HEK293 (cell line): ENCODE results near the gene AMER2.

Experiments
- CTCF ChIA-PET: fragments of 350-600 bp; formaldehyde crosslinking; extraction: SDS; loops from one replicate; lab custom pipeline; 2021; ENCODE audit warnings: antibody characterized with exemption; lab: Yijun Ruan, JAX
- POLR2A ChIA-PET: fragments of 300-600 bp; formaldehyde crosslinking; extraction: SDS; loops from one replicate; lab custom pipeline; 2020; ENCODE audit warnings: antibody characterized with exemption, inconsistent platforms; lab: Yijun Ruan, JAX
- H3K27ac ChIP-seq: fragments of 200-500 bp; sonication (Bioruptor generic); 2 replicates; pipeline ENCODE4 v1.5.1; 2014; ENCODE audit warnings: low read depth, low read length, control low read depth, inconsistent platforms; ENCODE audit errors: extremely low read depth
- H3K36me3 ChIP-seq, 2 experiments: fragments of 200-500 bp in 1 of 2; sonication (Bioruptor generic) in 1 of 2; 1 replicate in 1 of 2; 2 replicates in 1 of 2; pipeline ENCODE4 v1.5.1; 2014 to 2017; ENCODE audit warnings: inconsistent platforms in 2 of 2, low read length in 2 of 2; ENCODE audit not compliant: control insufficient read depth in 2 of 2, insufficient read depth in 1 of 2
- H3K4me1 ChIP-seq: fragments of 200-500 bp; sonication (Bioruptor generic); 2 replicates; pipeline ENCODE4 v1.5.1; 2014; ENCODE audit warnings: mild to moderate bottlenecking, low read length, inconsistent platforms; ENCODE audit not compliant: control insufficient read depth, insufficient read depth
- H3K4me3 ChIP-seq: 2 replicates; pipeline ENCODE4 v1.5.1; 2011; ENCODE audit warnings: low read depth, mild to moderate bottlenecking, control low read depth, low read length, moderate library complexity
- H3K9me3 ChIP-seq: fragments of 200-500 bp; sonication (Bioruptor generic); 2 replicates; pipeline ENCODE4 v1.5.1; 2014; ENCODE audit warnings: low read depth, low read length, inconsistent platforms; ENCODE audit not compliant: control insufficient read depth, insufficient read depth
- BCL11A ChIP-seq: fragments of 450-650 bp; formaldehyde crosslinking; IDR thresholded peaks from 2 replicates; pipeline ENCODE4 v1.5.1; 2016; ENCODE audit warnings: low read depth, missing biosample characterization, missing genetic modification characterization
- ELK4 ChIP-seq: IDR thresholded peaks from 2 replicates; pipeline ENCODE4 v1.6.1; 2011; ENCODE audit warnings: mild to moderate bottlenecking, low read depth, low read length, borderline replicate concordance
- GLIS2 ChIP-seq: fragments of 450-650 bp; formaldehyde crosslinking; IDR thresholded peaks from 2 replicates; pipeline ENCODE4 v1.5.1; 2016; ENCODE audit warnings: missing biosample characterization, missing genetic modification characterization
- KLF1 ChIP-seq: fragments of 450-650 bp; formaldehyde crosslinking; IDR thresholded peaks from 2 replicates; pipeline ENCODE4 v1.5.1; 2016; ENCODE audit warnings: missing biosample characterization, missing genetic modification characterization
- MEIS1 ChIP-seq: sonication (generic); formaldehyde crosslinking; IDR thresholded peaks from 2 replicates; pipeline ENCODE4 v1.8.1; 2022; ENCODE audit warnings: missing genetic modification reagents, mild to moderate bottlenecking, borderline replicate concordance
- PRDM10 ChIP-seq: fragments of 450-650 bp; formaldehyde crosslinking; IDR thresholded peaks from 2 replicates; pipeline ENCODE4 v1.5.1; 2016; ENCODE audit warnings: missing biosample characterization, missing genetic modification characterization
- SALL2 ChIP-seq: fragments of 450-650 bp; formaldehyde crosslinking; IDR thresholded peaks from 2 replicates; pipeline ENCODE4 v1.5.0; 2017; ENCODE audit warnings: missing biosample characterization, mild to moderate bottlenecking, missing genetic modification characterization, borderline replicate concordance
- SETDB1 ChIP-seq: IDR thresholded peaks from one replicate; pipeline ENCODE4 v1.6.1; 2017; ENCODE audit warnings: mild to moderate bottlenecking, low read length, moderate library complexity, mixed read lengths; ENCODE audit not compliant: insufficient read length
- SP3 ChIP-seq: fragments of 450-650 bp; formaldehyde crosslinking; IDR thresholded peaks from 2 replicates; pipeline ENCODE4 v1.5.1; 2016; ENCODE audit warnings: missing biosample characterization, missing genetic modification characterization
- ZIC2 ChIP-seq: fragments of 450-650 bp; formaldehyde crosslinking; IDR thresholded peaks from 2 replicates; pipeline ENCODE4 v1.5.1; 2016; ENCODE audit warnings: missing biosample characterization, missing genetic modification characterization
- ZNF10 ChIP-seq: fragments of 450-650 bp; formaldehyde crosslinking; IDR thresholded peaks from 2 replicates; pipeline ENCODE4 v1.5.1; 2017; ENCODE audit warnings: missing biosample characterization, missing genetic modification characterization
- ZNF18 ChIP-seq: fragments of 450-650 bp; formaldehyde crosslinking; IDR thresholded peaks from 2 replicates; pipeline ENCODE4 v1.5.1; 2016; ENCODE audit warnings: missing biosample characterization, missing genetic modification characterization
- ZNF221 ChIP-seq: fragments of 450-650 bp; formaldehyde crosslinking; IDR thresholded peaks from 2 replicates; pipeline ENCODE4 v1.5.1; 2017; ENCODE audit warnings: missing biosample characterization, missing genetic modification characterization, borderline replicate concordance
- ZNF23 ChIP-seq: fragments of 450-650 bp; formaldehyde crosslinking; IDR thresholded peaks from 2 replicates; pipeline ENCODE4 v1.5.1; 2016; ENCODE audit warnings: missing biosample characterization, missing genetic modification characterization, borderline replicate concordance
- ZNF37A ChIP-seq: fragments of 450-650 bp; IDR thresholded peaks from 2 replicates; pipeline ENCODE4 v1.5.1; 2018; ENCODE audit warnings: missing biosample characterization, missing genetic modification characterization
- ZNF394 ChIP-seq: fragments of 450-650 bp; formaldehyde crosslinking; IDR thresholded peaks from 2 replicates; pipeline ENCODE4 v1.5.1; 2016; ENCODE audit warnings: missing biosample characterization, missing genetic modification characterization, mild to moderate bottlenecking, moderate library complexity, borderline replicate concordance
- ZNF404 ChIP-seq: fragments of 450-650 bp; formaldehyde crosslinking; IDR thresholded peaks from 2 replicates; pipeline ENCODE4 v1.5.1; 2017; ENCODE audit warnings: missing biosample characterization, missing genetic modification characterization
- ZNF521 ChIP-seq: fragments of 450-650 bp; formaldehyde crosslinking; IDR thresholded peaks from 2 replicates; pipeline ENCODE4 v1.5.1; 2017; ENCODE audit warnings: missing biosample characterization, mild to moderate bottlenecking, missing genetic modification characterization
- ZNF530 ChIP-seq: fragments of 450-650 bp; formaldehyde crosslinking; IDR thresholded peaks from 2 replicates; pipeline ENCODE4 v1.5.1; 2016; ENCODE audit warnings: low read depth, missing biosample characterization, missing genetic modification characterization
- ZNF544 ChIP-seq: fragments of 450-650 bp; formaldehyde crosslinking; IDR thresholded peaks from 2 replicates; pipeline ENCODE4 v1.5.0; 2017; ENCODE audit warnings: missing biosample characterization, missing genetic modification characterization
- ZNF600 ChIP-seq: fragments of 450-650 bp; formaldehyde crosslinking; IDR thresholded peaks from 2 replicates; pipeline ENCODE4 v1.5.1; 2016; ENCODE audit warnings: missing biosample characterization, missing genetic modification characterization
- ZNF610 ChIP-seq: fragments of 450-650 bp; formaldehyde crosslinking; IDR thresholded peaks from 2 replicates; pipeline ENCODE4 v1.5.1; 2016; ENCODE audit warnings: missing biosample characterization, missing genetic modification characterization, borderline replicate concordance
- ZNF776 ChIP-seq: fragments of 450-650 bp; formaldehyde crosslinking; IDR thresholded peaks from 2 replicates; pipeline ENCODE4 v1.5.0; 2017; ENCODE audit warnings: missing biosample characterization, missing genetic modification characterization, borderline replicate concordance
- ZNF785 ChIP-seq: fragments of 450-650 bp; formaldehyde crosslinking; IDR thresholded peaks from 2 replicates; pipeline ENCODE4 v1.5.1; 2016; ENCODE audit warnings: missing biosample characterization, missing genetic modification characterization
- ZSCAN30 ChIP-seq: fragments of 450-650 bp; IDR thresholded peaks from 2 replicates; pipeline ENCODE4 v1.5.1; 2018; ENCODE audit warnings: missing biosample characterization, mild to moderate bottlenecking, missing genetic modification characterization, moderate library complexity
- TF ChIP-seq, protein P1 (sequence below): fragments of 450-650 bp; formaldehyde crosslinking; IDR thresholded peaks from 2 replicates; pipeline ENCODE4 v1.5.1; 2016; ENCODE audit warnings: missing biosample characterization, missing genetic modification characterization

The AMER2 gene

GRCh38 chr13:25170554-25171111 lies 1.5 kb downstream of the AMER2 start (continued):
- TF ChIP-seq ELK4 (no peak), ZNF404 (tag by site-specific recombination) (no peak), SETDB1 (no peak), GLIS2 (peak; percentile 46; the same call in 1 of the 2 replicates), ZNF610 (no peak), ZNF776 (tag by site-specific recombination) (no peak), ZNF521 (no peak), KLF1 (tag by site-specific recombination) (0 out of 2 replicates have a peak, but pooled peaks have one; percentile 29), ZSCAN30 (no peak), ZNF785 (tag by site-specific recombination) (no peak), ZNF18 (tag by site-specific recombination) (no peak), SALL2 (tag by site-specific recombination) (no peak)

DNA sequence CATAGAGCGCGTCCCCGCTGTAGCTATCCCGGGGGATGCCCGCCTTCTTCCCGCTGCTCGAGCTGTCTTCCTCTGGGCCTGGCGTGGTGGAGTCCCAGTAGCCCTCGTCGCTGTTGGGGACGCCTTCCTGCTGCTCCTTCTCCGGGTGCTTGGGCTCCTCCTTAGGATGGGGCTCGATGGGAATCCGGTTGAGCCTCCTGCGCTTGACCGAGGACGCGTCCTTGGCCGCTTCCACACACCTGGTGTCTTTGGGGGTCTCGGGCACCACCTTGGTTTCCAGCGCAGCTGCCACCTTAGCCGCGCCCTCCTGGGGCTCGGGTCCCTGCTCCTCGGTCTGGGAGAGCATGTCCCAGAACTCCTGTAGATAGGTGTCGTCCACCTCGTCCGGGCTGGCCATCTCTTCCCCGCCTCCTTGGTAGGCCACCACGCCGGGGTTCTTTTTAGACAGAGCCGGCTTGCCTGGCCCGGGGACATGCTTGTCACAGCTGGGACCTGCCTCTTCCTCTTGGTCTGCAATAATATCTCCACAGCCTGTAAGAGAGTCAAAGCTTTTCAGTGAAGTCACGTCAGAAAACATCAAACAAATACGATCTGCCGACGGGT lies 2.0 kb downstream of the AMER2 start:
- POLR2A ChIA-PET = no interaction called here
- no peaks in the 10 kb centered on the region for H3K9me3 ChIP-seq
- no peaks in the 10 kb centered on the region for H3K36me3 ChIP-seq
- H3K4me1 ChIP-seq = no peaks in the 10 kb centered on the region
- H3K4me3 ChIP-seq = peak overlapping the region; percentile 43; the same call in 1 of the 2 replicates
- CTCF ChIA-PET = no interaction called here
- H3K27ac ChIP-seq = no peak overlapping the region
- TF ChIP-seq ZNF37A (tag by site-specific recombination) (no peak), ZIC2 (tag by site-specific recombination) (no peak), ZNF530 (tag by site-specific recombination) (no peak), PRDM10 (tag by site-specific recombination) (no peak), ZNF610 (no peak), ZNF544 (tag by site-specific recombination) (no peak), SP3 (no peak), ZNF221 (tag by site-specific recombination) (no peak), ZNF394 (tag by site-specific recombination) (no peak), ZNF10 (tag by site-specific recombination) (no peak), ZNF600 (tag by site-specific recombination) (no peak), MEIS1 (CRISPR knock-in tag) (no peak), BCL11A (no peak), ZNF23 (no peak)
- TF ChIP-seq, protein P1, sequence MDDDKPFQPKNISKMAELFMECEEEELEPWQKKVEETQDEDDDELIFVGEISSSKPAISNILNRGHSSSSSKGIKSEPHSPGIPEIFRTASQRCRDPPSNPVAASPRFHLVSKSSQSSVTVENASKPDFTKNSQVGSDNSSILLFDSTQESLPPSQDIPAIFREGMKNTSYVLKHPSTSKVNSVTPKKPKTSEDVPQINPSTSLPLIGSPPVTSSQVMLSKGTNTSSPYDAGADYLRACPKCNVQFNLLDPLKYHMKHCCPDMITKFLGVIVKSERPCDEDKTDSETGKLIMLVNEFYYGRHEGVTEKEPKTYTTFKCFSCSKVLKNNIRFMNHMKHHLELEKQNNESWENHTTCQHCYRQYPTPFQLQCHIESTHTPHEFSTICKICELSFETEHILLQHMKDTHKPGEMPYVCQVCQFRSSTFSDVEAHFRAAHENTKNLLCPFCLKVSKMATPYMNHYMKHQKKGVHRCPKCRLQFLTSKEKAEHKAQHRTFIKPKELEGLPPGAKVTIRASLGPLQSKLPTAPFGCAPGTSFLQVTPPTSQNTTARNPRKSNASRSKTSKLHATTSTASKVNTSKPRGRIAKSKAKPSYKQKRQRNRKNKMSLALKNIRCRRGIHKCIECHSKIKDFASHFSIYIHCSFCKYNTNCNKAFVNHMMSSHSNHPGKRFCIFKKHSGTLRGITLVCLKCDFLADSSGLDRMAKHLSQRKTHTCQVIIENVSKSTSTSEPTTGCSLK (tag by site-specific recombination) = no peak
